GM19467 (cell line): ENCODE data around the gene PPP2R2D.

Experiments used
- ATAC-seq: cut with Tn5 transposase; IDR thresholded peaks from one replicate; pipeline ENCODE4 v1.9.1; 2021; ENCODE audit warnings: mild to moderate bottlenecking, moderate library complexity; ENCODE audit not compliant: unreplicated experiment

The PPP2R2D gene

DNA sequence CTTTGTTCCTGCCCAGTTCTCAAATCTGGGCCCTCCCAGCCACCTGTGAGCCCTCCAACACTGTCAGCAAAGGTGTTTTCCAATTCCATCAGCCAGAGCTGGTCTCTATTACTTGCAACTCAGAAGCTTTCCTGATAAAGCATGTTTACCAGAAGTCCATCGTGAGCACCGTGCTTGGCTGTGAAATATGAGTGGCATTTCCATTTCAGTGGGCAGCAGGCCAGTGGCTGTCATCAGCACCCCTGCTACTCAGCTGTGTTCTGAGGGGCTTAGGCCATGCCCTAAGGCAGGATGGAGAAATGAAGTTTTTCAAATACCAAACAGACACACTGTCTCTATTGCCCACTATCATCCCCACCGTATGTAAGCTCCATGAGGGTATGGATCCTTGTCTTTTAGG lies 93.6 kb downstream of the PPP2R2D start:
- ATAC-seq = no peak

DNA sequence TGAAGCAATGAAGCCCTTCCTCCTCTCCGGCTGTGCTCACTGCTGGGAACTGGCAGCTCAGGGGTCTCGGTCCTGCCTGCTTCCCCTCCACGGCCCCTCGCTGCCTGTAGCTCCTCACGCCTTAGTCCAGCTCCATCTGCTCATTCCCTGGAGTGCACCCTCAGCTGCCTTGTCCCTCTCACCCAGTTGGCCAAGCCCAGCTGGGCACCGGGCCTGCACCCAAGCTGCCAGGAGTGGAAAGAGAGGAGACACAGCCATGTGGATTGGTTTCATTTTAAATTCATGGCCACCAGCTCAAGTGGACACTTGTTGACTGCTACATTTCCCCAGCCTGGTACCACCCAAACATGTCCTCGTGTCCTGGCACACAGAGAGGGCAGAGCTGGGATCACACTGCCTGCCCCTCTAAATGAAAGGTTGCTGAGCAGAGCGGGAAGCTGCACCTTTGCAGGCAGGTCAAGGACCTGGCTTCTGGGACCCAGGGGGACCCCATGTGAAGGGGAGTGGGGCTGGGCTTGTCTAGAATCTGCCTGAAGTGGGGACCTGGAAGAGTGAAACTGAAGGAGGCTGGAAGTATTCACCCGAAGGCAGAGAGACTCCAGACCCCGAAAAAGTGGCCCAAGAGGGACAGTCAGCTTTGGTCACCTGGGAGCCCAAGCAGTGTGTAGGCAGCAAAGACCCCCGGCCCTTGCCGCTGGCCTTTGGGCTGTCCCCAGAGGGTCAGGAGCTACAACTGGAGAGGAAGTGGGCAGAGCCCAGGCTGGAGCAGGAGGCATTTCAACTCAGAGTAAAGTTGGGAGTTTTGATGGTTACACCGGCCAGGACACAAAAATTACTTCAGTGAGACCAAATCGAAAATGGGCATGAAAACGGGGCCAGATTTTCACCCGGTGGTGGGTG lies 95.9 kb downstream of the PPP2R2D start:
- no peak for ATAC-seq

DNA sequence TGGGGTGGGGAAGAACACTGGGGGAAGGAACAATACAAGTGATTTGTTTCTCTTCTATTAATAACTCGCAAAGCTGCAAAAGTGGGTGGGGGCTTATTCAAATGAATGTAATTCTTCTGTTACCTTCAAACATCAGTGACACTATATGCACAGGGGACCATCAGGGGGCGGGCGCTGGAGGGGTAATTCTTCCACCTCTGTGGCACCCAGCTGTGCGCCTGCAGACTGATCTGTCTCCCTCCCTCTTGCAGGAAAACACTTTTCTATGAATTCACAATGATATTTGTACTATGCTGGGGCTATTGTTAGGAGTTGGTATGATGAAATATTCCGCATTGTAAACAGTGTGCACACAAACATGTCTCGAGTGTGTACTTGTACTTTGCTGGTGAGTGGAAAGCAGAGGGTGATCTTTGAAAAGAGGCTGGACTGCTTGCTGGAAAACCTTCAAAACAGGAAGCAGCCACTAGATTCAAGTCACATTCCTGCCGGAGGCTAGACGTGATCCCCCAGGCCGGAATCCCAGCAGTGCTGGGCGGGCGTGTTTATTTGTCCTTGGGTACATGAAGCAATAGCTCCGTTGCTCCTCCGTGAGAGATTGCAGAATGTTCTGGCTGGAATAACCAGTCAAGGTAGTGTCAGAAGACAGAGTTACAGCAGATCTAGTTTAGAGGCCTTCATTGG lies 96.7 kb downstream of the PPP2R2D start:
- ATAC-seq = no peak

DNA sequence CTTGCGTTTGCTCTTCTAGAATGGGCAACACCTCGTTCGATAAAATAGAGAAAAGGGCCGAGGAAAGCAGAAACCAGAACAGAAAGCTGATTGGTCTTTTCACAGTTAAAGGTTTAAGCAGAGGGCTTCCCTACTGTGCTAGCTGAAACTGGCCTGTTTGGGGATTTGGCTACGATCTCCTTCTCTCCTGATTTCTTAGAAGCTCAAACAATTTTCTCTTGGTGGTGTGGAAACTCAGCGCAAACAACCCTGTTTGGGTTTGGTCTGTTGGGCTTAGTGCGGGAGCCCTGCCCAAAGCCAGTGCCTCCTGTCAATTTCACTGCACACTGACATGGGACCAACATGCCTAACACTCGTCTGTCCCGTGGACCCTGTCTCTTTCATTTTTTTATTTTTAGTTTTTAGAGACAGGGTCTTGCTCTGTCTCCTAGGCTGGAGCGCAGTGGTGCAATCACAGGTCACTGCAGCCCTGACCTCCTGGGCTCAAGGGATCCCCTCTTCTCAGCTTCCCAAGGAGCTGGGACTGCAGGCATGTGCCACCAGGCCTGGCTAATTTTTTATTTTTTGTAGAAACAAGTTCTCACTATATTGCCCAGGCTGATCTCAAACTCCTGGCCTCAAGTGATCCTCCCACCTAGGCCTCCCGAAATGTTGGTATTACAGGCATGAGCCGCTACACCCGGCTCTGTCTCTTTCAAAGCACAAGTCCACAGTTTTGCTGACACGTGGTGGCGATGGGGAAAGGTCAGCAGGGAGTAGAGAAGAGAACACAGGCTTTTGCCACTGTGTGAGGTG lies 97.4 kb downstream of the PPP2R2D start:
- no peak for ATAC-seq

DNA sequence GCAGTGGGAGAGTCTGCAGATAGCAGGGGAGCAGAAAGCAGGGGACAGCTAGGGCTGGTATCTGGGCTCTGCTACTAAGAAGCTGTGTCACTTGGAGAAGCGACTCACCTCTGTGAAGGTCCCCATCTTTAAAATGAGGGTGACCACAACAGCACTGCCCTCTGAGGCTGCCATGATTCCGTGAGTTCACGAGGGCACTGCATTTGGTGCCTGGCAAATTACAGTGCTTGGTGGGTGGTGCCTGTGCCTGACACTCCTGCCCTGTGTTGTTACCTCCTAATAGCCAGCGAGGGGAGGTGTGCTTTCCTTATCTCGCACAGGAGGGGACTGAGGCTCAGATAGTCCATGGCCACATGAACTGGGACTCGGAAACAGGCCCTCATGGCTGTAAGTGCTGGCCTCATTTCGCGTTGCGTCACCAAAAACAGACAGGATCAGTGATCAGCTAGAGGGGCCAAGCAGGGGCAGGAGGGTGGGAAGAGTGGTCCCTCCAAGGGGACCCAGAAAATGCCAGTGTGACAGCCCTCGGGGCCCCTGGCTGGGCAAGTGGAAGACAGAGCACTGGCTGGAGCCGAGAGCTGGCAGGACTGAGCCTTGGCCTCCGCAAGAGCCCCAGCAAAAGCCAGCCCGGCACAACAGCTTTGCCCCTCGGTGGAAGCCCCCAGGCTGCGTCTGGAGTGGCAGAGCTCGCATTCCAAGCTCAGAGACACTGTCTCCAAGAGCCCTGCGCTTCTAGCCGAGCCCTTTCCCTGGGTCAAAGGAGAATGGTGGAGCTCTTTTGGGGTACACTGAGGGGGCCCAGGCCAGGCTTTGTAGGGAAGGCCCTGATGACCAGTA lies 98.3 kb downstream of the PPP2R2D start:
- ATAC-seq = no peak

DNA sequence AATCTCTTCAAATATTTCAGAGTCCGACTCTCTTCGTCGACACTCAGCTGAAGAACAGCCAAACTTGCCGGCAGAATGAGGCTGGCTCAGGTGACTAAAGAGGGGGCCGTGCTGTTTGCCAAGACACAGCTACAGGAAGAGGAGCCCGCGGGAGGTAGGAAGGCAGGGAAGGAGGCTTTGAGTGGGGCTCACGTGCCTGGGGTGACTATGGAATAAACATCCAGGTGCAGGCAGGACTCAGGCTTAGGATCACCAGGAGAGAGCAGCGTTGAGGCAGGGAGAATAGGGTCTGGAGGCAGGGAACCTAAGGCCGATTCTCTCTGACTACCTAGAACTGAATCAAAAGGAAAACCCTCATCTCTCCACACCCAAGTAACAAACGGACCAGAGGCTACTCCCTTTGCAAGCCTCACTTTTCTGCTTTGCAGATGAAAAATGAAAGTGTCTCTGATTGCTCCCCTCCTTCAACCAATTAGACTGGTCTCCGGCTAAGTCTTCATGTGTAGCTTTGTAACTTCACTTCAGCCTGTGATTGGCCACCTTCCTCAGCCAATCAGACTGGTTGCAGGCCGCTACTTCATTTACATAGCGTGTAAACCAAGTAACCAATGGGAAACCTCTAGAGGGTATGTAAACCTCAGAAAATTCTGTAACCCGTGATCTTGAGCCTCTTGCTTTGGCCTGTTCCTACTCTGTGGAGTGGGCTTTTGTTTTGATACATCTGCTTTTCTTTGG lies 100.6 kb downstream of the PPP2R2D start:
- no peak for ATAC-seq

DNA sequence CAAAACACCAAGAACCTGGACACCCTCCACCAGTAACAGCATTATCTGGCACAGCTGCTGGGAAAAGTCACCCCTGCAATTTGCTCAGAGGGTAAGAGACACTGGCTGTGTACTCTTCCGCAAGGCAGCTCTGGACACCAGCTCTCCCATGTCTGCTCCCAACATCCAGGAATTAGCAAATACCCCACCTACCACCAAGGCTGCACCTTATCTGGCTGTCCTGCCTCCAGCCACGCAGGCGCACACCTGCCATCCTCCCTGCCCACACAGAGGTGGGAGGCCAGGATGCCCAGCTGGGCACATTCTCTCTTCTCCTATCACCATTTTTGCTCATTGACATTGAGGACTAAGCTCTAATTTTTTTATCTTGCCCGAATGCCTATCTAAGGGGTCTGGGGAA lies 101.2 kb downstream of the PPP2R2D start:
- no peak for ATAC-seq

DNA sequence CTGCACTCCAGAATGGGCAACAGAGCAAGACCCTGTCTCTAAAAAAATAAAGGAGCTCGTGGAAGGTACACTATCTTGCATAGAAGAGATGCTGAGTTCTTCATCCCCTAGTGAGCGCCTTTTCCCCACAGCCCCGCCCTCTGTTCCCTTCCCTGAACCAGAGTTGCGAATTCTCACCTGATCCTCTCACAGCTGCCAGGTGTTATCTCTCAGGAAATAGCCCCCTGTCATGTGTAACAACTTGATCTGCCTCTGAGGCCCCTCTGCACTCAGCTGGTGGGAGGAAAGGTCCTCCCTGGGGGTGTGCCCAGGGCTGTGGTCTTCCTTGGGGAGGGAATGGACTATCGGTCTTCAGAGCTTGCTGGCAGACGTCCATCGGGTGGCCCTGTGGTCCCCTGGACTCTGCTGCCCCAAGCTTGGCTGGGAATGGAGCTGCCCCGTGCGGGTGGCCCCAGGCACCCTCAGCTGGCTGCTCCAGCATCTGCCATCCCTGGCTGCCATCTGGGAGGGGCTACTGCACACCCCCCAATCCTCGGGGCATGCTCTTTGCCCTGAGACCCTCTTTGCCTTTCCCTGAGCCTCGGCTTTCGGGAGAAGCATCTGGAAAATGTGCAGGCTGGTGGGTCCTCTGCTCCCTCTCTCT lies 102.6 kb downstream of the PPP2R2D start:
- ATAC-seq = no peak

DNA sequence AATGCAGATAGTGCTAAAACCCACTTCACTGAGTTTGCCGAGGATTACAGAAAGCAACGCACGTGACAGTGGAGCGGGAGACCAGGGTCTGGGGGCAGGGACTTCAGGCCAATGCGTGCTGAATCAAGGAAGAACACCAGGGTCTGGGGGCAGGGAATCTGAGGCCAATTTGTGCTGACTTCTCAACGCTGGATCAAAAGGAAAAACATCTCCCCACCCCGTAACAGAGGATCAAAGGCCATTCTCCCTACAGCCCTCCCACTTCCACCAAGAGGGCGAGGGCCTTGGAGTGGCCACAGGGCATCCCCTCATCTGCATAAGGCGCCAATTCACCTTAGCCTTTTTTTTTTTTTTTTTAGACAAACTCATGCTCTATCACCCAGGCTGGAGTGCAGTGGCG lies 103.2 kb downstream of the PPP2R2D start:
- no peak for ATAC-seq

DNA sequence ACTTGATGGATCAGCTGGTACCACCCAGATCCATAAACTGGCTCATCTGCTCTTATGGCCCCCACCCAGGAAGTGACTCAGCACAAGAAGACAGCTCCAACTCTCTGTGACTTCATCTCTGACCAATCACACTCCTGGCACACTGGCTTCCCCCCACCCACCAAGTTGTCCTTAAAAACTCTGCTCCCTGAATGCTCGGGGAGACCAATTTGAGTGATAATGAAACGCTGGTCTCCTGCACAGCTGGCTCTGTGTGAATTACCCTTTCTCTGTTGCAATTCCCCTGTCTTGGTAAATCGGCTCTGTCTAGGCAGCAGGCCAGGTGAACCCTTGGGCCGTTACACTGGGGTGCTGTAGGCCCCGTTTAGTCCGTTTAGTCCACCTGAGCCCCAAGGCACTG lies 104.3 kb downstream of the PPP2R2D start:
- no peak for ATAC-seq

DNA sequence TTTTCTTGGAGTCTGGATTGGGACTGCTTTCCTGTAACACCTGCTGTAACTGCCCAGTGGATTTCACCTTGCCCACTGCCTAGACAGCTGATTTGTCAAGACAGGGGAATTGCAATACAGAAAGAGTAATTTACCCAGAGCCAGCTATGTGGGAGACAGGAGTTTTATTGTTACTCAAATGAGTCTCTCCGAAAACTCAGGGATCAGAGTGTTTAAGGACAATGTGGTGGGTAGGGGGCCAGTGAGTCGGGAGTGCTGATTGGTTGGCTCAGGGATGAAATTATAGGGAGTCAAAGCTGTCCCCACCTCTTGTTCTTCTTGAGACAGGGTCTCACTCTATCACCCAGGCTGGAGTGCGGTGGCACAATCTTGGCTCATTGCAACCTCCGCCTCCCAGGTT lies 106.2 kb downstream of the PPP2R2D start:
- no peak for ATAC-seq

DNA sequence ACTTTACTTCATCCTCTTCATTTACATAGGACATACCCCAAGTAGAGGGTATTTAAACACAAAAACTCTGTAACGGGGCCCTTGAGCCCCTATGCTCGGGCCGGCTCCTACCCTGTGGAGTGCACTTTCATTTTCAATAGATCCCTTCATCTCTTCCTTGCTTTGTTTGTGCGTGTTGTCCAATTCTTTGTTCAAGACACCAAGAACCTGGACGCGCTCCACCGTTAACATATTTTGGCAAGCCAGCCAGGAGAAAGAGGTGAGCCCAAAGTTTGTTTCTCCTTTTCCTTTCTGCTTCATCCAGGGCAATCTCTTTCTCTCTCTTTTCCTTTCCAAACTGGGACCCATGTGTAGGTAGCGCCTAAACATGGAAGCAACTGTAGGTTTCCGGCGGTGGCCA lies 106.9 kb downstream of the PPP2R2D start:
- ATAC-seq = no peak
